NK-92 (cell line): Measurements from ENCODE around the gene DIP2C.
"Not testable (repeated sequence)": the region's sequence is repeated elsewhere in the genome, so short reads cannot be mapped to it uniquely, and the experiment has no call there.

Experiments
- DNase-seq: peaks from one replicate; lab custom pipeline; 2025; ENCODE audit not compliant: unreplicated experiment; lab: John Stamatoyannopoulos, UW

Gene DIP2C

DNA sequence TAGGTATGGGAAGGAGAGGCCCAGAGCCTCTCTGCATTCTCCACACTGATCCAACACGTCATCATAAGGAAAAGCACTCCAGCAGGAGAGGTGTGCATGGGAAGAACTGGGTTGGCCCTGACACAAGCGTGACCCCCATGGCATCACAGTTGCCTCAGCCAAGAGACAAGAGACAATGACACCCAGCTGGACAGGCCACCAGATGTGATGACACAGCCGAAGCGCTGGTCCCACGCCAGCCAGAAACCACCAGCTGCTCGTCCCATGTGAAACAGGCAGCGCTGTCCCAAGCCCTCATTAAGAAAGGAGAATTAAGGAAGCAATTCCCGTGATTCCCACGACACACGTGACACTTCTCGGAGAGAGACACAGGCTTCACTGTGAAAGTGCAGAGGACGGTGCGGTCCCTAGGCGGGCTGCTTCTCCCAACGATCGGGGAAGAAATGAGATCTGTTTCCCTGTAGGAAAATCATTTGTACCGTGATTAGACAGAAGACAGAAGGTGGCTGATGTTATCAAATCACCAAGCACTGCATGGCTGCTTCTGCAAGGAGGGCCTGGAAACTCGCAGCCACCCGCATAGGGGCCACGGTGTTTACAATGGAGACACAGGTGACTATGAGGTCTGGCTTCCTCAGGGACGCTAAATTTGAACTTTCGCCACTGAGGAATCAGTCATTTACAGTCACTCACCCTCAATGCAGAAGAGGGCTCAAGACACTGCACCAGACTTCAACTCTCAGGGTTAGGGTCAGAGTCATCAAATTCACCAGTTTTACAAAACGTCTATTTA is 74.5 kb downstream of the DIP2C start:
- DNase-seq = no peak

DNA sequence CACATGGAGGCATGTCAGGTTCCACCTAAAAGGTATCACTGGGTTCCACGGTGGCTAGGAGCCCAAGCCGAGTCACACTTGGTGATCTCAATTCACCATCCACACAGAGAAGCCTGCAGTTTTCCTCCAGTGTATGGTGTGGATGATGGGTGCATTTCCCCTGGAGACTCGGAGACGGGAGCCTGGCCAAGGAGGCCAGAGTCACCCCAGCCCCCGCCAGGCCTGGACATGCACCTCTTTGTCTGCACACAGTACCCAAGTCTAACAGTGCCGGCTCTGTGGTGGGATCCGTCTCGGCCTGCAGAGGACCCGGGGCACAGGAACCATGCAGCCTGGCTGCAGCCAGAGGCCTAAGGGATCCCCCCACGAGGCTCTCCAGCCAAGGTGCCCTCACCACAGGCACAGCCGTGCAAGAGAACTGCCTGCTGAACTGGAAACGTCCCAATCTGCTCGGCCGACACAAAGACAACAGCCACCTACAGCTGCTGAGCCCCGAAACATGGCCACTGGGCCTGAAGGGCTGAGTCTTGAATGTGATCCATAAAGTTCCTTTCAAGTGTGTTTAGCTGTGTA is 75.2 kb downstream of the DIP2C start:
- DNase-seq = no peak

DNA sequence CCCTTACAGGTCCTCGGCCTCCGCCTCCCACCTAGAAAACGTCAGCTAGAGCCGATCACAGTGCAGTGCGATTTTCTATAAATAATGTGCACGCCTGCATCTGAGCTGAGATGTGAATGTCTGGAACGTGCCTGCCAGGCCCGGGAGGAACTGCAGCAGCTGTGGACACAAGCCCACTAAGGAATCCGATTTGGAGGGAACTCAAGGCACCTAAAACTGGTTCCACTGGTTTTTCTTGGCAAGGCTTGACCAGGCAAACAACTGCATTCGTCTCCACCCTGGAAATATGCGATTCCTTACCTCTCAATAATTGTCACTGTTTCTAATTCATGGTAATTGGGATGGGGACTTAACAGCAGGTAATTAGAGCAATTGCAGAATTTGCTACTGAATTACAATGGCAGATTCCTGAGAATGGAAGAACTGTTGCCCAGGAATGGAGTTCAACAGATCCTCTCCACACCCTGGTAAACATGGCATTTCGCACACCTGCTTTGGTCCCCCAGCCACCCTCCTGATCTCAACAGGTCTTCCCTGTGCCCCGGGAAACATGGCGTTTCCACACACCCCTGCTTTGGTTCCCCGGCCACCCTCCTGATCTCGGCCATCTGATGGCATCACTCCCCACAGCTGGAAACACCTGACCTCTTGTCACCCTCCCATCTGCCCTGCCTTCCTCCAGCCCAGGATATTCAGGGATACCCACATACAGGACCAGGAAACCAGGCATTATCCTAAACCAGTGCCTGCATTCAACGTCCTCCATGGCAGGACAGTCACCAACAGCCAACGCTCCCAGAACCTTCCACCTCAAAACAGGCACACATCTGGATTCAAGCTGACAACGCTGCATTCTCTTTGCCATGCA is 76.0 kb downstream of the DIP2C start:
- no peak for DNase-seq

DNA sequence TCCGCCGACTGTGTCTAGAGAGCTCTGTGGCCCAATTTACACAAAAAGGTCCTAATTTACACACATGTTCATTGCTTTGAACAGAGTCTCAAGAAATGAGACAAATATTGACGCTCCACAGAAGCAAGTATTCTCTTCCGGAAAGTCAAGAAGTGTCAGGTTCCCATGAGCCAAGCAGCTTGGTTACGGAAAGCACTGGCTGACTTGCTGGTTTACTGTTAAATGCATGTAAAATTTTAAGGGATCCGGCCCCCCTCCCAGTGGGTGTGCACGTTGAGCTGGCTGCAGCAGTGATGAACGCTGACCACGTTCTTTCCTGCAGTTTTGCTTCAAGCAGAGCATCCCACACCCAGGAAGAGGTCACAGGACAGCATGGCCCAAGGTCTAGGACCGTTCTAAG is 76.8 kb downstream of the DIP2C start:
- DNase-seq = no peak

DNA sequence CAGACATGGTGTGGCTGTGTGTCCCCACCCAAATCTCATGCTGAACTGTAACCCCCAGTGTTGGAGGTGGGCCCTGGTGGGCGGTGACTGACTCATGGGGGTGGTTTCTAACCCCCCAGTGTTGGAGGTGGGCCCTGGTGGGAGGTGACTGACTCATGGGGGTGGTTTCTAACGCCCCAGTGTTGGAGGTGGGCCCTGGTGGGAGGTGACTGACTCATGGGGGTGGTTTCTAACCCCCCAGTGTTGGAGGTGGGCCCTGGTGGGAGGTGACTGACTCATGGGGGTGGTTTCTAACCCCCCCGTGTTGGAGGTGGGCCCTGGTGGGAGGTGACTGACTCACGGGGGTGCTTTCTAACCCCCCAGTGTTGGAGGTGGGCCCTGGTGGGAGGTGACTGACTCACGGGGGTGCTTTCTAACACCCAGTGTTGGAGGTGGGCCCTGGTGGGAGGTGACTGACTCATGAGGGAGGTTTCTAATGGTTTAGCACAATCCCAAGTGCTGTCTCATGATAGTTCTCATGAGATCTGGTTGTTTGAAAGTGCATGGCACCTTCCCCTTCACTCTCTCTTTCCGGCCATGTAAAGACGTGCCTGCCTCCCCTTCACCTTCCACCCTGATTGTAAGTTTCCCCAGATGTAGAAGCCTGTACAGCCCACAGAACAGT is 78.7 kb downstream of the DIP2C start:
- DNase-seq = not testable (repeated sequence)

DNA sequence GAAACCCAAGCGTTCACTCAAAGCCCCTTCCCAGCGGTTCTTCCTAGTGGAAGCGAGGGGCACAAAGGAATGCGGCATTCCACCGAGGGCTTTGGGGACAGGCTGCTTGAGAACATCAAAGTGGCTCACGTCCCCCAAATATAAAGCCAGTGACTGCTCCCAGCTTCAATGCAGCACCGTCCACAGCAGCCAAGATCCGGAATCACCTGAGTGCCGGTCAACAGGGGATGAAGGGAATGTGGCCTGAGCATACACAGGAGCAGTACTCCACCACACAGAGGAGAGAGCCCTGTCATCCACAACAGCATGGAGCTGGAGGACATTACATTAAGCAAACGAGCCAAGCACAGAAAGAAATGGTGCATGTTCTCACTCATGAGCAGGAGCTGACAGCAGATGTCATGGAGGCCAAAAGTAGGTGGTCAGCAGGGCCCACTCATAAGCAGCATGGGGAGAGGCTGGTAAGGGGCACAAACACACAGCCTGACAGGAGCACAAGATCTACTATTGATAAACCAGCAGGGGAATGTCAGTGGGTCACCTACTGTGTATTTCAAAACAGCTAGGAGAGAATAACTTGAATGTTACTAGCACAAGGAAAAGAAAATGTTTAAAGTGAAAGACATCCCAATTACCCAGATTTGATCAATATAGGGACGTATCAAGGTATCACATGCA is 79.5 kb downstream of the DIP2C start:
- DNase-seq = no peak

DNA sequence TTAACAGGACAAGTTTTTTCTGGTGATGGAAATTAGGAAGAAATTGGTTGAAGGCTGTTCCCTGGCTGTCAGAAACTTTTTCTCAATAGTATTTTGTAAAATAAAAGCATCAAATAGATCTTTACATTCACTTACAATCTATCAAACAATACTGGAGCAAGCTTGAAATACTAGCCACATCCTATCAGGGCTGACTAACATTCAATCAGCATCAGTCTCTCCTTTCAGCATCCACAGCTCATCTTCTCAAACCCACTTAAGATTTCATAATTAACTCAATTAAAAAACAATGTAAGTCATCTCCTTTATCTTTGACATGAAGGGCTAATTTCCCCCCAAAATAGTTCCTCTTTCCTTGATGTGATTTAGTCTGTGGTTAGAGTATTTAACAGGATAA is 80.2 kb downstream of the DIP2C start:
- no peak for DNase-seq

DNA sequence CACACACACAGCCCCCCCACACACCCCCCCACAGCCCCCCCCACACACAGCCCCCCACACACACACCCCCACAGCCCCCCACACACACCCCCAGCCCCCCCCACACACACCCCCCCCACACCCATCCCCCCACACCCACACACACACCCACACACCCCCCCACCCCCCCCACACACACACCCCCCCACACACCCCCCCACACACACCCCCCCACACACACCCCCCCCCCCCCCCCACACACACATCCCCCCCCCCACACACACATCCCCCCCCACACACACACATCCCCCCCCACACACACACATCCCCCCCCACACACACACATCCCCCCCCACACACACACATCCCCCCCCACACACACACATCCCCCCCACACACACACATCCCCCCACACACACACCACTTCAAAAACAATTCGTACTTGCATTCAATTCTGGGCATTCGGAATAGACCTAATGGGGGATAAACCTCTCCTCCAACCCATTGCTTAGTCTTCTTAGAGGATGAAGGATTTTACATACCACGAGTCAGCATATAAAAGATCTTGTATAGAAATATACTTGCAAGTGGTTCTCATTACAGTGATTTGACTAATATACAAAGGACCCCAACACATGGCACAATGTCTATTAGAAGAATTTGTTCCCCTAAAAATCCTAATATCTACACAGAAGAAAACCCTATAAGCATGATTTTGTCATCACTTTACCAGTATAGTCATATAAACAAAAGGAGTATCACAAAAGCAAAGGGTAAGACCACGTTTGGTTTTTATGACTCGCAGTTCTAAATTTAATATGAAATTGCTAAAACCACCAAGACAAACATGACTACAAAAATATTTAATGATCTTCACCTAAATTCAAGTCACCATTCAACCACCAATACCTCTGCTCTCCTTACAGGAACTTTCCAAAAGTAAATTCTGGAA is 80.9 kb downstream of the DIP2C start:
- DNase-seq = no peak

DNA sequence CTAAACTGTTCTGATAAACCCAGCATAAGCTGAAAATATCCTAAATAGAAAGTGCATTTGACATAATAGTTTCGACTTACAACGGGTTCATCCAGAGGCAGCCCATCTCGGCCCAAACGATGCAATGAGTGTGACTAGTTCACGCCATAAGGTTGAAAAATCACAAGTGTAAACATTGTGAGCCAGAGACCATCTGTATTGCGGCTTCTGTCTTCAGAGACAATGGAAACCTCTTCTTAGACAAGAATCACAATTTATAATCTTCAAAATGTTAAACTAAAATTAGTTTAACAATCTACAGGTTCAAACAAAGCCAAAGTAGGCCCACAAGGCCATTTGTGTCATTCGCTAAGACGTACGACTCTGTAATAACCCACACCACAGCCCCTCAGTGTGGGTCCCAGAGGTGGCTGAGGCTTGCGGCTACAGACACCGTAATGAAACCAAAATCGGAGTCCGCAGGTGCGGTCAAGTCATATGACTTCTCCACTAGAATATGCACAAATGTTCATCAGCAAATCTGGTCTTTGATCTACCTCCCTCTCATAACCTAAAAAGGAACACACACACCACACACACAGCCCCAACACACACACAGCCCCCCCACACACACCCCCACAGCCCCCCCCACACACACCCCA is 81.8 kb downstream of the DIP2C start:
- DNase-seq = no peak

DNA sequence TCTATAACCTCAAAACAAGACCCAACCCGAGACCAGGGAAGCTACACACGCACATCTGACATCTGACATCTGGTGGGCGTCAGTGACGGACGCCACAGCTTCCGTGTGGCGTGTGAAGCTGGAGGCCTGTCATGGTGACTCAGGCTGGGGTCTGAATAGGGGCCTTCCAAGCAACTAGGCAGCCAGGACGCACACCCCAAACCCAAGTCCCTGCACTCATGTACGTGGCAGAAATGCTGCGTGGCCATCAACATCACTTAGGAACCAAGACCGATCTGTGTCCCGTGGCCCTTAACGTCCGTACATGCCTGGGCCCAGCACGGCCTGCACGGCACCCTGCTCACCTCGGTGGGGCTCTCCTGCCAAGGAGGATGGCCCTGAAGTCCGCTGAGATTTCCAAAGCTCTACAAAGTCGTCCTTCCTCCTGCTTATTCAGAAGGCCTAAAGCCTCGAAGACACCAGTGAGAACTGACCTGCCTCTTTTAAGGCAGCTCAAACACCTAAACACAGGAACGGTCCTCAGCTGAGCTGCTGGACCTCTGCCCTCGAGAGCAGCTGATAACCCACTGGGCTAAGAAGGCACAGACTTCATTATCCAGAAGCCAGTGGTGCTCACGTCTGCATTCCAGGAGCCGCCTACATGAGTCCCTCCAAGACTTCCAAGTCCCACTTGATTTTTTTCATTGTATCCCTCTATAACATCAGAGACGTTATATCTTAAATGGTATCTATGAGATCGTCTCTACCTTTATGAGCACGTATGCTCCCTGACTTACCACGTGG is 82.5 kb downstream of the DIP2C start:
- no peak for DNase-seq

DNA sequence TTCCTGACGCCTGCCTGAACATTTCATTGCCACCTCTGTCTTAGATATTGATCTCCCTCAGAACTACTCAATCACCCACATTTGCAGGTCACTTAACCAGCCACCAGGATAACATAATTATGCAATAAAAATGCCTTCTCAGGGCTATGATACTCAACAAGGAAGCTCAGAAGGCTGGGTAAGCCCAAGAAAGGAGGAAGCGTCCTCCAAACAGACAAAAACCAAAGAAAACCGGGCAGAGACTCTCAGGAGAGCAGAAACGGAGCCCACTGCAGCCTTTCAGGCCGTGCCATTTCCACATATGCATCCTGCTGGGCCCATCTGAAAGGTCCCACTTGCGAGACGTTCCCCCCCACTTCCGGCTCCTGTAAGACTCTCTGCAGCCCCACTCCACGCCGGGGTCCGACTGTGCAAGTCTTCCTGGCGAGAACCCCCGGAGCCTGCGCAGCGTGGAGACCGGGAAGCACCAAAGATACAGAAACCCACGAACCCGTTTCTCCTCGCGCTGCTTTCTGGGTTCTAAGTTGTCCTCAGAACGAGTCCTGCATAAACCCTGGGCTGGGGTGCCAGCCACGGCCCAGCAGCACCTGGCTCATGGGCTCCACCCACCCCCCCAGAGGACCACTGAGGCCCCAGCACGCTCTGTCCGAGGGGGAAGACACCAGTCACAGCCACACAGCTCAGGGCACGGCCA is 83.7 kb downstream of the DIP2C start:
- no peak for DNase-seq

DNA sequence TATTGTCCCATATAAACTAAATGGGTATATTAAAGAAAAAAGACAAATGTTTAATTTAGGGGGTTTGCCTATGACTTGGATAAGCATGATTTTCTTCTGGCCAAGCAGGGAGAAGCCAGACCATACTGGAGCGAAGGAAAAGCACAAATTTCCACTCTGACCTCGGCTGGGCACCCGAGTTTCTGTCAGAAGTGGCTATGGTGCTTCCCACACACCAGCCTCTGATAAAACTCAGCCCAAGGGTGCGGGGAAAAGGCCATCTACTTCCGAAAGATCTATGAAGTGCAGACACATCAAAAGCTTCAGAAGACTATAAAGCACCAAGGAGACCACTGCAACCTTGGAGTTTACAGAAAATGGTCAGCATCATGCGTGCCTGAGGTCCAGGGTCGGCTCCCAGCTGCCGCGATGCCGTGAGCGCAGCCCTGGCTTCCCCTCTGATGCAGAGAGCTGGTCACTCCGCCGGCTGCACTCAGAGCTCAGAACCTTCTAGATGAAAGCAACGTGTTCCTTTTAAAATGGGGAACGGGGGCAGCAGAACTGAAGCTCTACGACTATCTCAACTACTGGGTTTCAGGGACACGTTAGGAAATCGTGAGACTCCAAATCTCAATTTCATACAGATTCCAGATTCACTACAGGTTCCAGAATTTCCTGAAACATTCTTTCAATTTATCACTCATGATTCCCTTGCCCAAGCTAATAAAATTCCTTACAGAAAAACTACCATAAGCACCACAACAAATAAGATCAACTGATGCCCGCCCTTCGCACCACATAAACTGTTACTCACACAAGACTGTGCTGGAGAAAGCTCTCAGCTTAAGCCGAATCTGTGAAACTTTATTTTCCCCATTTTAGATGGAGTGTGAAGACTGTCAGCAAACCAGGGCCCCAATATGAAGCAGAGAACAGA is 84.5 kb downstream of the DIP2C start:
- no peak for DNase-seq

DNA sequence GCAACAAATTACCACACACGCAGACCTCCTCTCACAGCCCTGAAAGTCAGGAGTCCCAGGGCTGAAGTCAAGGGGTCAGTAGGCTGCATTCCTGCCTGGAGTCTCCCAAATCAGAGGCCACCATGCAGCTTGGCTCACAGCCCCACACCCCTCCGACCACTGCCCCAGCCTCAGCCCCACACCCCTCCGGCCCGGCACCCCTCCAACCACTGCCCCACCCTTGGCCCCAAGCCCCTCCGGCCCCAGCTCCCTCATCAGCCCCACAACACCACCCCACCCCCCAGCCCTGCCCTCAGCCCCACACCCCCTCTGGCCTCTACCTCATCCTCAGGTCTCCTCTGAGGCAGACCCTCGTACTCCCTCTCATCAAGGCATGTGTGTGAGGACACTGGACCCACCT is 85.7 kb downstream of the DIP2C start:
- no peak for DNase-seq

DNA sequence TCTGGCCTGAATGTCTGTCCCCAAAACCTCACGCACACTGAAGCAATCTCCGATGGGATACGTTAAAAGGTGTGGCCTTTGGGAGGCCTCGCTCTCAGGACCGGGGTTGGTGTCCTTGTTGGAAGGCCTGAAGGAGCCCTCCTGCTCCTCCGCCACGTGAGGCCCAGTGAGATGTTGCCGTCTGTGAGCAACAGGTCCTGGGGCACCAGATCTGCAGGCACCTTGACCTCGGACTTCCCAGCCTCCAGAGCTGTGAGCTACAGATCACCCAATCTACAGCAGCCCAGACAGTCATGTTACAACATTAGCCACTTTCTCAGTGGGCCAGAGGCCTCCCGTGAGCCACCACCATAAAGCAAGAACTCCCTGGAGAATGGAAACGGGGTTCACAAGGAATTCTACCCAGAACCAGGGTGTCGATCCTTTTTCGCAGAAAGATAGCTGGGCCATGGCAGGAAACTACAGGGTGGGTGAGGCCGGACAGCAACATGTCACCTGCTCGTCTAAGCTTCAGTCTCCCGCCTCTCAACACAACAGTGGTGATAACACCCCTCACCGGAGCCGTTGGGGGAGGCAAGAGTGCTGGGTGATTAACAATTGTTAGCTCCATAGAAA is 87.0 kb downstream of the DIP2C start:
- DNase-seq = no peak

DNA sequence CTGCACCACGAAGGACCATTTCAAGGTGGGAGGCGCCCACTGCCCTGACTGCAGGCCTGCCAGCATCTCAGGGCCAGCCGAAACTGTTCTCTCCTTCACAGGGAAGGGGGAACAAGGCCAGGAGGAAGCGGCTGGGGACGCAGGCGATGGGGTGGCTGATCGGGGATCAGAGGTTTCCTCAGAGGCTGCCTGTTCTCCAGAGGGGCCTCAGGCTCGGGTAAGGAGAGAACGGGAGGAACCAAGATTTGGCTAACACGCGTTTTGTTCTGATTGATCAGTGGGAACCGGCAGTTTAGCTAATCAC is 87.9 kb downstream of the DIP2C start:
- DNase-seq = no peak

DNA sequence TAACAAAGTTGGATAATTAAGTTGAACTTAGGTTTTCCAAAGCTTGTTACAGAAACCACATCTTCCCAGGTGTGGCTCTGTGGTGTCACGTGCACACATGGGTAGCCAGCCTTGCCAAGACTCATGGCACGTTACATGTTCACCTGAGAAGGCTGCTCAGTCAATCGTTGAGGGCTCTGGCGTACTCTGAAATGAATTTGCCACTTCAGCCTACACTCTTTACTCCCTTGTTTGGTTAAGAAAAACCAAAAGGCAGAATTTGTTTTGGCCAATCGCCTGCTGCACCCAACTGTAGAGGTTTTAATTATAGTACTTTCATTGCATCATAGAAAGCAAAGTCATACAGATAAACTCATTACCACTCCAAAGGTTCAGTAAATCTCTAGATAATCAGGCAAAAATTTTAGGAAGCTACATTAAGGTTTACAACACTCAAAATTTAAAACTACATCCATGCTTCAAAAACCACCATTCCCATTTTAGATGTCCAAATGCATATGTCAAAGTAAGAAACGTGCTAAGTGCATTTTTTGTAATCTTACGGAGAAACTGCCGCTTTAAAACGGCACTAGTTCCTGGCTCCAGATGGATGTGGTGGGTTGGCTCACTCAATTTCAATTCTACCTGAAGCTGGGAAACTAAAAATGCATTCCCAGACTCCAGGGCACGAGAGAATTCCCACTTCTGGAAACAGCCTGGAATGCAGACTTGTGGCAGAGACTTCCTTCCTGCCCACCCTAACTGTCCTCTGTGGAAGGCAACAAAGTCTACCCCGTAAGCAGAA is 88.4 kb downstream of the DIP2C start:
- DNase-seq = no peak
